HL-60 (cell line): ENCODE data around the gene ADAMTS2.

Experiments used
- DNase-seq, 2 experiments: peaks; one replicate each; pipeline ENCODE4 v3.0.0-alpha.2; 2010 to 2020; ENCODE audit warnings: low read depth in 1 of 2, low spot score in 1 of 2
- H3K27ac ChIP-seq: fragments of 250-450 bp; sonication (Bioruptor Pico); replicated peaks from 2 replicates; pipeline ENCODE4 v1.5.1; 2020; ENCODE audit warnings: mild to moderate bottlenecking, moderate library complexity
- H3K27me3 ChIP-seq: fragments of 250-450 bp; sonication (Bioruptor Pico); 2 replicates; pipeline ENCODE4 v1.5.1; 2021; ENCODE audit warnings: mild to moderate bottlenecking, moderate library complexity; ENCODE audit not compliant: insufficient read depth, poor library complexity, severe bottlenecking
- H3K4me3 ChIP-seq: replicated peaks from 2 replicates; pipeline ENCODE4 v1.5.1; 2011; ENCODE audit warnings: mild to moderate bottlenecking, control low read depth, low read length; ENCODE audit not compliant: insufficient read depth
- GABPA ChIP-seq: IDR thresholded peaks from 2 replicates; pipeline ENCODE4 v1.6.1; 2012; ENCODE audit warnings: low read depth
- POLR2AphosphoS5 ChIP-seq: IDR thresholded peaks from 2 replicates; pipeline ENCODE4 v1.6.1; 2012; ENCODE audit warnings: low read depth
- SPI1 ChIP-seq: IDR thresholded peaks from 2 replicates; pipeline ENCODE4 v1.6.1; 2012; ENCODE audit warnings: low read depth, mild to moderate bottlenecking, borderline replicate concordance
- TF ChIP-seq, protein P1 (sequence below): IDR thresholded peaks from one replicate; pipeline ENCODE4 v1.5.1; 2011; ENCODE audit warnings: low read length, control low read depth, inconsistent platforms; ENCODE audit not compliant: insufficient read depth
- TF ChIP-seq, protein P2 (sequence below): IDR thresholded peaks from 2 replicates; pipeline ENCODE4 v1.6.1; 2012; ENCODE audit warnings: low read depth; ENCODE audit not compliant: insufficient replicate concordance

ADAMTS2 gene

DNA sequence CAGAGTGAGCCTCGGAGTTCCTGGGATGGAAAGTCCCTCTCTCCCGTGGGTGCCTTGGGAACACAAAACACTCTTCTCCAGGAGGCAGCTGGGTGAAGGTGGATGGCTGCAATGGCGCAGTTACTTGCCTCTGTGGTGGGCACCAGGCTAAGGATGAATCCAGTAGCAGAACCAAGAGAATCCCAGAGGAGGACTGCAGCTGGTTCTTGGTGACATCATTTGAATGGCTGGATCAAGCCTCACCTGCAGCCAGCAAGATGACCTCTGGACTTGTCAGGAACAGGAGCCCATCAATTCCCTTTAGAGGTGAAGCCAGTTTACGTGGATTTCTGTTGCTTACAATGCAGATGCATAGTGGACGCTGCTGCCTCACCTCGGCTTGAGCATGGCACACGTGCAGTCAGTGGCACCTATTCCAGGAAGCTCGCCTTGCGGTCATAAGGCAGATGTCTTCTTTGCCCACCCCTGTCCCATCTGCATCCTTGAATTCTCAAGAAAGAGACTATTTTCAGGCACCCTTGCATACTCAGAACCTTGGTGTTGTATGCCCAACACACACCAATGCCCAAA is 34.1 kb upstream of the ADAMTS2 start:
- TF ChIP-seq GABPA: no peak
- TF ChIP-seq POLR2AphosphoS5: no peak
- no peak for TF ChIP-seq SPI1
- TF ChIP-seq, protein P1, sequence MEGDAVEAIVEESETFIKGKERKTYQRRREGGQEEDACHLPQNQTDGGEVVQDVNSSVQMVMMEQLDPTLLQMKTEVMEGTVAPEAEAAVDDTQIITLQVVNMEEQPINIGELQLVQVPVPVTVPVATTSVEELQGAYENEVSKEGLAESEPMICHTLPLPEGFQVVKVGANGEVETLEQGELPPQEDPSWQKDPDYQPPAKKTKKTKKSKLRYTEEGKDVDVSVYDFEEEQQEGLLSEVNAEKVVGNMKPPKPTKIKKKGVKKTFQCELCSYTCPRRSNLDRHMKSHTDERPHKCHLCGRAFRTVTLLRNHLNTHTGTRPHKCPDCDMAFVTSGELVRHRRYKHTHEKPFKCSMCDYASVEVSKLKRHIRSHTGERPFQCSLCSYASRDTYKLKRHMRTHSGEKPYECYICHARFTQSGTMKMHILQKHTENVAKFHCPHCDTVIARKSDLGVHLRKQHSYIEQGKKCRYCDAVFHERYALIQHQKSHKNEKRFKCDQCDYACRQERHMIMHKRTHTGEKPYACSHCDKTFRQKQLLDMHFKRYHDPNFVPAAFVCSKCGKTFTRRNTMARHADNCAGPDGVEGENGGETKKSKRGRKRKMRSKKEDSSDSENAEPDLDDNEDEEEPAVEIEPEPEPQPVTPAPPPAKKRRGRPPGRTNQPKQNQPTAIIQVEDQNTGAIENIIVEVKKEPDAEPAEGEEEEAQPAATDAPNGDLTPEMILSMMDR: no peak
- TF ChIP-seq, protein P2, sequence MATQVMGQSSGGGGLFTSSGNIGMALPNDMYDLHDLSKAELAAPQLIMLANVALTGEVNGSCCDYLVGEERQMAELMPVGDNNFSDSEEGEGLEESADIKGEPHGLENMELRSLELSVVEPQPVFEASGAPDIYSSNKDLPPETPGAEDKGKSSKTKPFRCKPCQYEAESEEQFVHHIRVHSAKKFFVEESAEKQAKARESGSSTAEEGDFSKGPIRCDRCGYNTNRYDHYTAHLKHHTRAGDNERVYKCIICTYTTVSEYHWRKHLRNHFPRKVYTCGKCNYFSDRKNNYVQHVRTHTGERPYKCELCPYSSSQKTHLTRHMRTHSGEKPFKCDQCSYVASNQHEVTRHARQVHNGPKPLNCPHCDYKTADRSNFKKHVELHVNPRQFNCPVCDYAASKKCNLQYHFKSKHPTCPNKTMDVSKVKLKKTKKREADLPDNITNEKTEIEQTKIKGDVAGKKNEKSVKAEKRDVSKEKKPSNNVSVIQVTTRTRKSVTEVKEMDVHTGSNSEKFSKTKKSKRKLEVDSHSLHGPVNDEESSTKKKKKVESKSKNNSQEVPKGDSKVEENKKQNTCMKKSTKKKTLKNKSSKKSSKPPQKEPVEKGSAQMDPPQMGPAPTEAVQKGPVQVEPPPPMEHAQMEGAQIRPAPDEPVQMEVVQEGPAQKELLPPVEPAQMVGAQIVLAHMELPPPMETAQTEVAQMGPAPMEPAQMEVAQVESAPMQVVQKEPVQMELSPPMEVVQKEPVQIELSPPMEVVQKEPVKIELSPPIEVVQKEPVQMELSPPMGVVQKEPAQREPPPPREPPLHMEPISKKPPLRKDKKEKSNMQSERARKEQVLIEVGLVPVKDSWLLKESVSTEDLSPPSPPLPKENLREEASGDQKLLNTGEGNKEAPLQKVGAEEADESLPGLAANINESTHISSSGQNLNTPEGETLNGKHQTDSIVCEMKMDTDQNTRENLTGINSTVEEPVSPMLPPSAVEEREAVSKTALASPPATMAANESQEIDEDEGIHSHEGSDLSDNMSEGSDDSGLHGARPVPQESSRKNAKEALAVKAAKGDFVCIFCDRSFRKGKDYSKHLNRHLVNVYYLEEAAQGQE: no peak
- H3K27me3 ChIP-seq: no peaks in the 10 kb centered on the region
- no peak for DNase-seq
- H3K27ac ChIP-seq: no peak overlapping the region
- no peak overlapping the region for H3K4me3 ChIP-seq

DNA sequence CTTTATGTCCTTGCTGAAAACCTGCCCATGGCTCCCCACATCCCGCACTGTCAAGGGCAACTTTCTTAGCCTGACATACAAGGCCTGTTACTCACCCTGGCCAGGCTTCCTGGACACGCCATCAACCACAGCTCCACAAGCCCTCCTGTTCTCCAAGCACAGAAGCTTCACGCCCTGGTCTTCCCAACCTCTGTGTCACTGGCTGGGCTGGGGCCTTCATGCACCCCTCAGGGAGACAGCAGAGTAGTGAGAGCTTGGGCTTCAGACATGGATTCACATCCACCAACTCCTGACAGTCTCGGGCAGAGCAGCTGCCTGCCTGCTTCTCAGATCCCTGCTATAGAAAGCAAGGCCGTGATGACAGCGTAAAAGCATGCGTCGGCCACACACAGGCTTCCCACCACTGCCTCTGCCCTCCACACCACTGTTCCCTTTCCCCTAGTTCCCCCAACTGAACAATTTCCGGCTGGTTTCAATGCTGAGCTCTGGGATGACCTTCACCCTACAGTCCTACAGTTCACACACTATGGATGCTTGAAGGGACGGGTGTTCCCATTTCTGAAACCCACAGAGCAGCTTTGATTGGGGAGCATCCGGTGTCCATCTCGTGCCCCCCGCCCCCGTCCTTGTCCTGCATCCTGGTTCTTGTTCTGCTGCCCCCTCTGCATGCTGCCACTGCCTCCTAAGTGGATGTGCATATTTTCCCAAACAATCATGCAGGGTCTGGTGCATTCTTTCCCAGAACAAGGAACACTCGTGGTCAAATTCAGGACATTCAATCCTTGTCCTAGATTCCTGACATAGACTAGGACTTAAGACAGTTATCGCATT is 33.4 kb upstream of the ADAMTS2 start:
- no peak overlapping the region for H3K4me3 ChIP-seq
- no peak overlapping the region for H3K27ac ChIP-seq
- DNase-seq: no peak
- H3K27me3 ChIP-seq: no peaks in the 10 kb centered on the region
- TF ChIP-seq POLR2AphosphoS5 (no peak), GABPA (no peak), SPI1 (no peak)
- TF ChIP-seq, protein P2: no peak
- TF ChIP-seq, protein P1: no peak

DNA sequence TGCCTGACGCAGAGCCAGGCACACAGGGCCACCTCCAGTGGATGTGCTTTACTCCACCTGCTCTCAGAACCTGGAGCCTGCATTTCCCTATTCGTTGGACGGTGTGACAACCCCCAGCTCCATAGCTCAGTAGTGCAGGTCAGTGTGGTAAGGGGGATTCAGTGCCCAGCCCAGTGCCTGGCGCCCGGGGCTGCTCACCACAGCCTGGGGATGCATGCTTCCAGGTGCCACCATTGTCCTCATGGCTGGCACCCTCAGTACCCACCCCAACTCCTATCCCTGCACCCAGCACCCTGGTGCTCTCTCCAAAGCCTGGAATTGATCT is 32.8 kb upstream of the ADAMTS2 start:
- Histone ChIP-seq H3K27ac (no peak overlapping the region), H3K27me3 (no peaks in the 10 kb centered on the region), H3K4me3 (no peak overlapping the region)
- no peak for DNase-seq
- TF ChIP-seq SPI1: no peak

DNA sequence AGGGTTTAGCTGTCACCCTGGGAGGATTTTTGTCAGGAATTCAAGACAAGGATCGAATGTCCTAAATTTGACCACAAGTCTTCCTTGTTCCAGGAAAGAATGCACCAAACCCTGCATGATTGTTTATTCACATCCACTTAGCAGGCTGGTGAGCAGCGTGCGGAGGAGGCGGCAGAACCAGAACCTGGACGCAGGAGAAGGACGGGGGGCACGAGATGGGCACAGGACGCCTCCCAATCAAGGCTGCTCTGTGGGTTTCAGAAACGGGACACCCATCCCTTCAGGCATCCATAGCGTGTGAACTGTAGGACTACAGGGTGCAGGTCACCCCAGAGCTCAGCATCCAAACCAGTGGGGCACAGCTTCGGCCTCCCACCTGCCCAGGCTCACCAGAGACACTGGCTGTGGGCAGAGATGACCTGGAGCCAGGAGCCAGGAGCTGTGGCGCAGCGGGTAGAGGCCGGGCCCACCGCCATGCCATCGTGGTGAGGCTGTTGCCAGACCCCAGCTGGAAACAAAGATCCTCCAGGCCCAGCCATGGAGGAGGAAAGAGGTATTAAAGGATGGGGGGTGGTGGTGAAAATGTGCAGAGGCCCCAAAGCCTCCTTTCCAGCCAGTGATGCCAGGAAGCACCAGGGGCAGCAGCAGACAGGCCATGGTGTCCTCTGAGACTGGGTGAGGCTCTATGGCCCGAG is 32.3 kb upstream of the ADAMTS2 start:
- no peaks in the 10 kb centered on the region for H3K27me3 ChIP-seq
- no peak overlapping the region for H3K4me3 ChIP-seq
- no peak for DNase-seq
- TF ChIP-seq, protein P2: no peak
- no peak for TF ChIP-seq SPI1
- no peak for TF ChIP-seq GABPA
- TF ChIP-seq POLR2AphosphoS5: no peak
- TF ChIP-seq, protein P1: no peak
- no peak overlapping the region for H3K27ac ChIP-seq
